B cell (primary cell): Measurements from ENCODE around the gene FBXO15.

ENCODE experiments used
- CTCF ChIP-seq: fragments of 200-600 bp; IDR thresholded peaks from one replicate; pipeline ENCODE4 v1.8.0; 2022; ENCODE audit warnings: antibody characterized with exemption, mild to moderate bottlenecking
- EZH2 ChIP-seq: IDR thresholded peaks from 2 replicates; pipeline ENCODE4 v1.6.1; 2012; ENCODE audit warnings: borderline replicate concordance, low read depth, mild to moderate bottlenecking, moderate library complexity, low read length; ENCODE audit not compliant: insufficient read depth, poor library complexity, severe bottlenecking

- TF ChIP-seq CTCF (no peak), EZH2 (no peak)
These were observed 39.0 kb upstream of the FBXO15 start for GRCh38 chr18:74186661-74187060.
